HG02798 (cell line): ENCODE measurements around the gene ZSCAN25.
"Not testable (repeated sequence)": the region's sequence is repeated elsewhere in the genome, so short reads cannot be mapped to it uniquely, and the experiment has no call there.

Experiments used
- ATAC-seq: cut with Tn5 transposase; IDR thresholded peaks from one replicate; pipeline ENCODE4 v1.9.1; 2021; ENCODE audit warnings: mild to moderate bottlenecking; ENCODE audit not compliant: unreplicated experiment, poor library complexity

Gene ZSCAN25

DNA sequence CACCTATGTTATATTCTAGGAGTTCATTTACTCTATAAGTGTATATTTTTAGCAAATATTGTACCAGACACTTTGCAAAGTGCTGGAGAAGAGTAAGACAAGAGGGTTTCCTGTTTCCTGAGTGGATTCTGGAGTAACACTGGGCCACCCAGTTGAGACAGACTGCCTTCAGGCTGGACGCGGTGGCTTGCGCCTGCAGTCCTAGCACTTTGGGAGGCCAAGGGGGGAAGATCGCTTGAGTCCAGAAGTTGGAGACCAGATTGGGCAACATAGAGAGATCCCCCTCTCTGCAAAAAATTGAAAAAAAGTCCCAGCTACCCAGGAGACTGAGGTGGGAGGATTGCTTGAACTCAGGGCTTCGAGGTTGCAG, 772 bp upstream of the ZSCAN25 start:
- no peak for ATAC-seq

GRCh38 chr7:99617192-99617781, 541 bp downstream of the ZSCAN25 start:
- no peak for ATAC-seq

DNA sequence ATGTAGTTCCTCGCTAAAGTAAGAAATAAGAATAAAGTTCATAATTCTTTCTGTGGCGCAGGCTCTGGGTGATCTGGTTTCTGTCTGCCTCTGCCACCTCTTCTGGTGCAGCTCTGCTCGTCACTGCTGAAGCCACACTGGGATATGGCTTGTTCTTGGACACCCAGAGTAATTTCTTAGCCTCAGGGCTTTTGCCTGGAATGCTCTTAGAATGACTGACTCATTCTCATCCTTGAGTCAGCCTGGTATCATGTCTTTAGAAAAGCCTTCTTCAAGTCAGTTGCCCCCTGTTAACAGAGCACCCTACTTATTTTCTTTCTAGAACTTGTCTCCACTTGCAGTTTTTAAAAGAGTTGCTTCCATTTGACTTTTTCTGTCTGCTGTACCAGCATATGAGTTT, 2.0 kb downstream of the ZSCAN25 start:
- ATAC-seq: no peak

GRCh38 chr7:99619571-99620130, 2.9 kb downstream of the ZSCAN25 start:
- ATAC-seq: no peak

GRCh38 chr7:99621271-99621670, 4.5 kb downstream of the ZSCAN25 start:
- no peak for ATAC-seq

DNA sequence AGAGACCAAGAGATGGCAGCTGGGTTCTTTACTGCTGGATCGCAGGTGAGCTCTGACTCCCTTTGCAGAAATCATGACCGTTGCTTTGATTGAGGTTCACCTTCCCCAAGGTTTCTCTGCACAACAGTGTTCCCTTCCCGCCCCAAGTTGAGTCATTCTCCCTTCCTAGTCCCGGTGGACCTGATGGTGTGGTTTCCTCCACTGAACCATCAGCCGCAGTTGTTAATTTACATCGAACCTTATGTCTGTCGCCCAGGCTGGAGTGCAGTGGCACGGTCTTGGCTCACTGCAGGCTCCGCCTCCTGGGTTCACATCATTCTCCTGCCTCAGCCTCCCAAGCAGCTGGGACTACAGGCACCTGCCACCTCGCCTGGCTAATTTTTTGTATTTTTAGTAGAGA, 5.8 kb downstream of the ZSCAN25 start:
- no peak for ATAC-seq

GRCh38 chr7:99623091-99623693, 6.4 kb downstream of the ZSCAN25 start:
- no peak for ATAC-seq

DNA sequence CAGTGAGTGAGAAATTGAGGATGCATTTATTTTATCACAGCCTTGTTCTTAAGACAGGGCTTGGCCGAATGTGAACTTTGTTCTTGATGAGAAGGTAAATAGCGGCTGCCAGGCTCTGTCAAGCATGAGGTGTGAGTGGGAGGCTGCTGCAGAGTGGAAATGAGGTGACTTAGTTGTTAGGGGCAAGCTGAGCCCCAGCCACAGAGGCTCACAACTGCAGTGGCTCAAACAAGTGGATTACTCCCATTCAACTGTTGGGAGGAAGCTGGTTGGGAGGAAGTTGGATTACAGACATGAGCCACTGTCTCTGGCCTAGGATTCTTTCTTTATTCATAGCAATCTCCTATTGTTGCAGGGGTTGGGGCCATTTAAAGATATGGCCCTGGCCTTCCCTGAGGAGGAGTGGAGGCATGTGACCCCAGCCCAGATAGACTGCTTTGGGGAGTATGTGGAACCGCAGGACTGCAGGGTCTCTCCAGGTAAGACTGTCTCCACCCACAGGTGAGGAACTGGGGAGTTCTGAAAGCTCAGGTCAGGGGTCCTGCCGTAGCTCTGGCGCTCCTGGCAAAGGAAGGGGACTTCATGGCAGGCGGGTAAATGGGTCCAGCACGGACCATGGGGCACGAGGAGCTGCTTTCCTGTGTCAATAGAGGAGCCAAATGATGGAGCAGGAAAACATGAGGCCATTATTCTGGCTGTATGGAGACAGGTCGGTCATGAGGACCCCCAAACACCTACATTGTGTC, 7.1 kb downstream of the ZSCAN25 start:
- no peak for ATAC-seq

GRCh38 chr7:99624484-99624883, 7.7 kb downstream of the ZSCAN25 start:
- no peak for ATAC-seq

DNA sequence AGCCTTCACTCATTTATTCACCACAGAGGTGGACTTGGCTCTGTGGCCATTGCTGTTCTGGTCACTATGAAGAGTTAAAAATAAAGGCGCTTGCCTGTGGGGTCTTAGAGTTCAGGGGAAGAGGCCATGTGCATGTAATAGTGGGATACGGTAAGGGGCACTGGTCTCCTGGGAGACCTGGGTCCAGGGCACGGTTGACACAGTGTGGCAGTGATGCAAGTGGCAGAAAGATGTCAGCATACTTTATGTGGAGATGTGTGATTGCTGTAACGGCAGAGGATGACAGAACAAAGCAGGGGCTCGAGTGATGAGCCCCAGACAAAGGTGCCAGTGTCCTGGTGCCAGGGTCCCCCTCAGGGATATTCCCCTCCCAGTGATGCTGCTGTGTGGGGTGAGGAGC, 8.6 kb downstream of the ZSCAN25 start:
- ATAC-seq: no peak

DNA sequence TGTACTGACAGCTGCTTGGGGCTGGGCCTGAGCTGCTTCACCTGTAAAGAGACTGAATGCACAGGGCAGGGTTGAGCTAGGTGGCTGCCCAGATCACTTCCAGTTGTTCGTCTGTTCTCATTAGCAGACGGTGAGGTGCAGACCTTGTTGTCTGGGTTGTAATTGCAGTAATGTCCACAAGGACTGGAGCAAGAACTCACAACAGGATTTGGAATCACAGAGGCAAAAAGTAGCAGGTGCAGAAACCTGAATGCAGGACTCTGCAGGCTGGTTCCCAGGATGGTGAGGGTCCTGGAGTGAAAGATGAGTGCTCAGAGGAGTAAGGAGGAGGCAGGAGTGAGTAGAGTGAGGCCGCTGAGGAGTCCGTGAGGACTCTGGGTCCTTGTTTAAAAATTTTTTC, 9.2 kb downstream of the ZSCAN25 start:
- no peak for ATAC-seq

GRCh38 chr7:99626661-99627060, 9.9 kb downstream of the ZSCAN25 start:
- ATAC-seq: no peak

DNA sequence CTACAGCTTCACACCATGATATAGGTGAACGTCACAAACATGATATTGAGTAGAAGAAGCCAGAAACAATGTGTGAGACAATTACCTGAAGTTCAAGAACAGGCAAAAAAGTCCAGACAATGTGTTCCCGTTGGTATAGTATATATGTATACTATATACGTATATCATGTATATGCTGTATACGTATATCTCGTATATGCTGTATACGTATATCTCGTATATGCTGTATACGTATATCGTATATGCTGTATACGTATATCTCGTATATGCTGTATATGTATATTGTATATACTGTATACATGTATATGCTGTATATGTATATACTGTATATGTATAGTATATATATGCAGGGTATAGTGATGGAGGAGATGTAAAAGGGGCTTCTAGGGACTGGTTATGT, 10.8 kb downstream of the ZSCAN25 start:
- ATAC-seq: no peak

DNA sequence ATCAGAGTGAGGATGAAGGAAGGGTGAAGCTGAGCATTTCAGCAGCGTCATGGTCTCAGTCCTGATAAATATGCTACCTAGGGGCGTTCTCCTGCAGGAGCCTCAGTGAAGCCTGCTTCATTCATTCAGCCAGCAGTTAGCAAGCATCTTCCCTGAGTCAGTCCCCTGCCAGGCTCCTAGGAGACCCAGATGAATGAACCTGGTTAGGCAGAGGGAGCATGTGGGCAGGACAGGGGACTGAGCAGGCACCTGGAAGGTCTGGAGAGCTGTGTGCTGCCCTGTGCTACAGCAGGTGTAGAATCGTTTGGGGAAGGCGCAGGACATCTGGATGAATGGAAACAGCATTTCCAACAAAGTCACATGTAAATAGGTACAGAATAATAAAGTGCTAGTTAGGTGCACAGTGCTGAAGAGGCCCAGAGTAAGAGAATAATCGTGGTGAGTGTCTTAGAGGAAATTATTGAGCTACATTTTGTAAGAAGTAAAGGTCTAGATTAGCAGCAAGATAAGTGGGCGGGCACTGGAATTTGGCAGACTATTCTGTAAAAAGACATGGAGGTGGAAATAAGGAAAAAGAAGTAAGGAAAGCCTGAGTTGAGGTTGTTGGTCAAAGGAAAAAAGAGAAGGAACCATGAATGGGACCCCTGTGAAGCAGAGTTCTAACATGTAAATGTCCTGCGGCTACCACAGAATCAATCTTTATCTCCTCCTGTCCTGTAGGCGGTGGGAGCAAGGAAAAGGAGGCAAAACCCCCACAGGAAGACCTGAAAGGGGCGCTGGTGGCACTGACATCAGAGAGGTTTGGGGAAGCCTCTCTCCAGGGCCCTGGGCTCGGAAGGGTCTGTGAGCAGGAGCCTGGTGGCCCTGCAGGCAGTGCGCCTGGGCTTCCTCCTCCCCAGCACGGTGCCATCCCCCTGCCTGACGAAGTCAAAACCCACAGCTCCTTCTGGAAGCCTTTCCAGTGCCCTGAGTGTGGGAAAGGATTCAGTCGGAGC, 12.0 kb downstream of the ZSCAN25 start:
- ATAC-seq: no peak

DNA sequence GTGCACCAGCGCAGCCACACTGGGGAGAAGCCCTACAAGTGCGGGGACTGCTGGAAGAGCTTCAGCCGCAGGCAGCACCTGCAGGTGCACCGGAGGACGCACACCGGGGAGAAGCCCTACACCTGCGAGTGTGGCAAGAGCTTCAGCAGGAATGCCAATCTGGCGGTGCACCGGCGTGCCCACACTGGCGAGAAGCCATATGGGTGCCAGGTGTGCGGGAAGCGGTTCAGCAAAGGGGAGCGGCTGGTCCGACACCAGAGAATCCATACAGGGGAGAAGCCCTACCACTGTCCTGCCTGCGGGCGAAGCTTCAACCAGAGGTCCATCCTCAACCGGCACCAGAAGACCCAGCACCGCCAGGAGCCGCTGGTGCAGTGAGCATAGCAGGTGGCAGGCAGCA, 12.9 kb downstream of the ZSCAN25 start:
- no peak for ATAC-seq

GRCh38 chr7:99631295-99632109, 14.8 kb downstream of the ZSCAN25 start:
- no peak for ATAC-seq

DNA sequence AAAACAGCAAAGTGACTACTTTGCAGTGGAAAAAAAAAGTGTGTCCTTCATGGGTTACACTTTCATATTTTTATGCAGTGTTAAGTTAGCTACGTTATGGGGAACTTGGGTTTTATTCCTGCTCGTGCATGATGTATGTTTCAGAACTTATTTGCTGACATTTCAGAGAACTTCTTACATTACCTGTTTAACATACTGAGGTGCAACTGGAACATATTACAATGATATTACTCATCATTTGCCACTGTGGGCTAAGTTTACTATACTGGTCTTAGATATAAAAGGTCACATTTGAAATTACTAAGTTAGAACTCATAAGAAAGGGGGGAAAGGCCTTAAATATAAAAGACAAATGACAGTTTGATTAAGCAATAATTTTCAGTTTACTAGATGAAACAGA, 20.7 kb downstream of the ZSCAN25 start:
- ATAC-seq: not testable (repeated sequence)

DNA sequence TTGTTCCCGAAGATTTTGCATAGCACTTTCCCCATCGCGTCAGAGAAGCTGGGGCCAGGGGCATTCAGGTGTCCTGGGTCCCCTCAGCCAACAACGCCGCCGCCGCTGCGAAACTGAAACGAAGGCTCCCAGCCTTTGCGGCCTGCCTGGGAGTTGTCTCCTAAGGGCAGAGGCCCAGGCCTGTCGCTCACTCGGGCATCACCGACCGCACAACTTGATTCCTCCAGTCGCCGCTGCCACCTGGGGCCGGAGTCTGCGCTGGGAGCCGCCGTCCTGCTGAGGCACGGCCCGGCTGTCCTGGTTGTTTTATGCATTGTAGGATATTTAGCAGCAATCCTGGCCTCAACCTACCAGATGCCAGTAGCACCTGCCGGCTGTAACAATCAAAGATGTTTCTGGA, 22.0 kb downstream of the ZSCAN25 start:
- ATAC-seq: no peak

- ATAC-seq: no peak
Measured at GRCh38 chr7:99639267-99639666, 22.5 kb downstream of the ZSCAN25 start.

GRCh38 chr7:99642027-99642426, 25.3 kb downstream of the ZSCAN25 start:
- ATAC-seq: no peak
